K562 (cell line): Measurements from ENCODE around the gene KARS1. TPM values are rescaled to one million over a fixed set of nuclear protein-coding genes. Genes with fewer than 3 reads are reported as not detected.
A peak's percentile ranks its signal among the peaks of the same experiment; 100 is the strongest.

Source experiments
- ATF7 ChIP-seq: fragments of 450-650 bp; IDR thresholded peaks from 2 replicates; pipeline ENCODE4 v1.7.1; 2014; ENCODE audit warnings: mild to moderate bottlenecking, moderate library complexity
- CBX2 ChIP-seq: fragments of 200-600 bp; sonication (generic); IDR thresholded peaks from one replicate; pipeline ENCODE4 v1.6.1; 2012; ENCODE audit warnings: mild to moderate bottlenecking, low read length, inconsistent platforms; ENCODE audit not compliant: insufficient read depth, poor library complexity, severe bottlenecking
- CCAR2 ChIP-seq: fragments of 200-400 bp; formaldehyde crosslinking; IDR thresholded peaks from 2 replicates; pipeline ENCODE4 v1.6.1; 2017; ENCODE audit warnings: mild to moderate bottlenecking, low read depth, low read length
- MYC ChIP-seq, 2 experiments: fragments of 250-450 bp in 1 of 2; sonication (Bioruptor Pico) in 1 of 2; IDR thresholded peaks; 2 replicates each; pipeline versions ENCODE4 v1.5.1 to v1.6.1; 2012 to 2021; ENCODE audit warnings: low read depth in 2 of 2, borderline replicate concordance in 1 of 2, improper control_type of control experiment in 1 of 2, low read length in 1 of 2, mild to moderate bottlenecking in 1 of 2, moderate library complexity in 1 of 2
- RHOXF2B ChIP-seq: fragments of 250-450 bp; sonication (Bioruptor Pico); conservative IDR thresholded peaks from 2 replicates; pipeline ENCODE4 v1.5.1; 2021
- ZNF165 ChIP-seq: fragments of 250-450 bp; sonication (Bioruptor Pico); IDR thresholded peaks from 2 replicates; pipeline ENCODE4 v1.4.0; 2020; ENCODE audit warnings: borderline replicate concordance
- ZNF23 ChIP-seq: fragments of 250-450 bp; sonication (Bioruptor Pico); IDR thresholded peaks from 2 replicates; pipeline ENCODE4 v1.4.0; 2020; ENCODE audit warnings: mild to moderate bottlenecking
- ZNF232 ChIP-seq: sonication (generic); formaldehyde crosslinking; IDR thresholded peaks from 2 replicates; pipeline ENCODE4 v1.8.0; 2022; ENCODE audit warnings: mild to moderate bottlenecking, missing genetic modification reagents
- polyA plus RNA-seq, 8 experiments: library from polyadenylated mRNA; depleted of rRNA in 4 of 8; stranded (reverse) in 5 of 8; unstranded in 3 of 8; fragments of >200 nt; fragmentation: Nextera tagmentation in 2 of 8; fragmentation: Illumina TruSeq in 1 of 8; extraction: Ambion mirVana in 2 of 8; extraction: Trizol in 1 of 8; gene quantifications; 2 replicates each; pipeline versions ENCODE4 v1.2.1 to v1.2.3, GENCODE V29; 2011 to 2014; ENCODE audit warnings: inconsistent platforms in 1 of 8, missing spikeins in 1 of 8
- total RNA-seq, 7 experiments: library from RNA; depleted of rRNA in 6 of 7; stranded (reverse); fragments of >200 nt in 6 of 7; fragmentation: Illumina TruSeq in 2 of 7; extraction: Trizol in 2 of 7; gene quantifications; 2 replicates each; pipeline versions ENCODE4 v1.2.1 to v1.2.3, GENCODE V29; 2011 to 2021; ENCODE audit warnings: low replicate concordance in 1 of 7
- TF ChIP-seq, protein P1 (sequence below): fragments of 250-450 bp; sonication (Bioruptor Pico); IDR thresholded peaks from 2 replicates; pipeline ENCODE4 v1.8.0; 2022; ENCODE audit warnings: moderate library complexity, mild to moderate bottlenecking, inconsistent platforms
- TF ChIP-seq, protein P2 (sequence below): sonication (generic); formaldehyde crosslinking; IDR thresholded peaks from 2 replicates; pipeline ENCODE4 v1.8.0; 2023; ENCODE audit warnings: missing genetic modification reagents, mild to moderate bottlenecking, borderline replicate concordance
- TF ChIP-seq, protein P3 (sequence below): fragments of 450-650 bp; IDR thresholded peaks from 2 replicates; pipeline ENCODE4 v1.6.1; 2016; ENCODE audit warnings: low read depth

The KARS1 gene
- total and polyA plus RNA-seq, 9 of the 15 experiments (the other 6 are each of a cell fraction or from before 2014, with no cell fraction given) = 223 to 386 (median 304) TPM

DNA sequence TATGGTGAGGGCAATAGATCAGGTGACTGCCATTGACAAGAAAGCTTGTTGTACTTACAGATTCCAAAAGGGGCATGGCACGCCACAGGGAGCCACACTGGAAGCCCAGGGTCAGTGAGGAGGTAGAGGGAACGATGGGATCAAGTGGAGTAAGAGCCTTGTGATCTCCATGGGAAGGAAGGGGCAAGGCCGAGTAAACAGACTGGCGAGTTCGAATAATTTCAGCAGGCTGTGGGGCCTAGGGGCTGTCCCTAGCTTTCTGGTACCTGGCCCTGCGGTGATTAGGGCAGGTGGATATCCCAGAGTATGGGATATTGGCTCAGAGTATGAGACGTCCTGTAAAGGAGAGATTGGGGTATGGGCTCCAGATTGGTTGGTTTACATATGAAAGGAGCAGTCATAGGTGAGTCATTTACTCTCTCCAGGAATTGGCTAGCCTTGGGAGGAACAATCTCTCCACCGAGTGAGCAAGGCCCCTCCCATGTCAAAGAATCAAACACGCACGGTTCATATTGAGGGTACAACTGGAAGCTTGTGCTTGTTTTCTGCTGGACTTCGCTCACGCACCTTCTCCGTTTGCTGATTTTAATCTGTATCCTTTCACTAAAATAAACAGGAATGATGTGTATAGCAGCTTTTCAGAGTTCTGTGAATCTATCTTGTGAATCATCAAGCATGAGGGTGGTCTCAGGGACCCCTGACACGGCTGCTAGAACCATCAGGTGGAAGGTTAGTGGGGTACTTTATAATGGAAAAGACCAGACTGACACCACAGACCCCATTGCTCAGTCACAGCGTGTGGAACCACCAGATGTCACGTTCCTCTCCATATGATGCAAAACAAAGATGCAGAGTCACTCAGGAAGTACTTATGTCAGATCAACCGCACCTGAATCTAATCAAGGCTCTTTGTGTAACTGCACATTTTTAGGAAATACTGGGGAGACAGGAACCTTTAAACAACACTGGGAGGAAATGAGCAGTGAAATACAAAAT, 53.3 kb downstream of the KARS1 start (continued):
- TF ChIP-seq, protein P1, sequence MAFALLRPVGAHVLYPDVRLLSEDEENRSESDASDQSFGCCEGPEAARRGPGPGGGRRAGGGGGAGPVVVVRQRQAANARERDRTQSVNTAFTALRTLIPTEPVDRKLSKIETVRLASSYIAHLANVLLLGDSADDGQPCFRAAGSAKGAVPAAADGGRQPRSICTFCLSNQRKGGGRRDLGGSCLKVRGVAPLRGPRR = peak; percentile 82; the same call in 1 of the 2 replicates
- TF ChIP-seq CBX2 = no peak
- TF ChIP-seq RHOXF2B (CRISPR knock-in tag) = 0 out of 2 replicates have a peak, but pooled peaks have one; percentile 72
- TF ChIP-seq MYC (IDR thresholded peaks at IDR 0.05; ENCODE audit: low read depth, low read length) = peak; percentile 84
- no peak for TF ChIP-seq MYC (CRISPR knock-in tag; IDR thresholded peaks at IDR 0.05; ENCODE audit: borderline replicate concordance, low read depth)
- TF ChIP-seq ATF7 = peak; percentile 56; the same call in 1 of the 2 replicates
- TF ChIP-seq, protein P2, sequence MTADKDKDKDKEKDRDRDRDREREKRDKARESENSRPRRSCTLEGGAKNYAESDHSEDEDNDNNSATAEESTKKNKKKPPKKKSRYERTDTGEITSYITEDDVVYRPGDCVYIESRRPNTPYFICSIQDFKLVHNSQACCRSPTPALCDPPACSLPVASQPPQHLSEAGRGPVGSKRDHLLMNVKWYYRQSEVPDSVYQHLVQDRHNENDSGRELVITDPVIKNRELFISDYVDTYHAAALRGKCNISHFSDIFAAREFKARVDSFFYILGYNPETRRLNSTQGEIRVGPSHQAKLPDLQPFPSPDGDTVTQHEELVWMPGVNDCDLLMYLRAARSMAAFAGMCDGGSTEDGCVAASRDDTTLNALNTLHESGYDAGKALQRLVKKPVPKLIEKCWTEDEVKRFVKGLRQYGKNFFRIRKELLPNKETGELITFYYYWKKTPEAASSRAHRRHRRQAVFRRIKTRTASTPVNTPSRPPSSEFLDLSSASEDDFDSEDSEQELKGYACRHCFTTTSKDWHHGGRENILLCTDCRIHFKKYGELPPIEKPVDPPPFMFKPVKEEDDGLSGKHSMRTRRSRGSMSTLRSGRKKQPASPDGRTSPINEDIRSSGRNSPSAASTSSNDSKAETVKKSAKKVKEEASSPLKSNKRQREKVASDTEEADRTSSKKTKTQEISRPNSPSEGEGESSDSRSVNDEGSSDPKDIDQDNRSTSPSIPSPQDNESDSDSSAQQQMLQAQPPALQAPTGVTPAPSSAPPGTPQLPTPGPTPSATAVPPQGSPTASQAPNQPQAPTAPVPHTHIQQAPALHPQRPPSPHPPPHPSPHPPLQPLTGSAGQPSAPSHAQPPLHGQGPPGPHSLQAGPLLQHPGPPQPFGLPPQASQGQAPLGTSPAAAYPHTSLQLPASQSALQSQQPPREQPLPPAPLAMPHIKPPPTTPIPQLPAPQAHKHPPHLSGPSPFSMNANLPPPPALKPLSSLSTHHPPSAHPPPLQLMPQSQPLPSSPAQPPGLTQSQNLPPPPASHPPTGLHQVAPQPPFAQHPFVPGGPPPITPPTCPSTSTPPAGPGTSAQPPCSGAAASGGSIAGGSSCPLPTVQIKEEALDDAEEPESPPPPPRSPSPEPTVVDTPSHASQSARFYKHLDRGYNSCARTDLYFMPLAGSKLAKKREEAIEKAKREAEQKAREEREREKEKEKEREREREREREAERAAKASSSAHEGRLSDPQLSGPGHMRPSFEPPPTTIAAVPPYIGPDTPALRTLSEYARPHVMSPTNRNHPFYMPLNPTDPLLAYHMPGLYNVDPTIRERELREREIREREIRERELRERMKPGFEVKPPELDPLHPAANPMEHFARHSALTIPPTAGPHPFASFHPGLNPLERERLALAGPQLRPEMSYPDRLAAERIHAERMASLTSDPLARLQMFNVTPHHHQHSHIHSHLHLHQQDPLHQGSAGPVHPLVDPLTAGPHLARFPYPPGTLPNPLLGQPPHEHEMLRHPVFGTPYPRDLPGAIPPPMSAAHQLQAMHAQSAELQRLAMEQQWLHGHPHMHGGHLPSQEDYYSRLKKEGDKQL (CRISPR knock-in tag) = no peak
- TF ChIP-seq, protein P3, sequence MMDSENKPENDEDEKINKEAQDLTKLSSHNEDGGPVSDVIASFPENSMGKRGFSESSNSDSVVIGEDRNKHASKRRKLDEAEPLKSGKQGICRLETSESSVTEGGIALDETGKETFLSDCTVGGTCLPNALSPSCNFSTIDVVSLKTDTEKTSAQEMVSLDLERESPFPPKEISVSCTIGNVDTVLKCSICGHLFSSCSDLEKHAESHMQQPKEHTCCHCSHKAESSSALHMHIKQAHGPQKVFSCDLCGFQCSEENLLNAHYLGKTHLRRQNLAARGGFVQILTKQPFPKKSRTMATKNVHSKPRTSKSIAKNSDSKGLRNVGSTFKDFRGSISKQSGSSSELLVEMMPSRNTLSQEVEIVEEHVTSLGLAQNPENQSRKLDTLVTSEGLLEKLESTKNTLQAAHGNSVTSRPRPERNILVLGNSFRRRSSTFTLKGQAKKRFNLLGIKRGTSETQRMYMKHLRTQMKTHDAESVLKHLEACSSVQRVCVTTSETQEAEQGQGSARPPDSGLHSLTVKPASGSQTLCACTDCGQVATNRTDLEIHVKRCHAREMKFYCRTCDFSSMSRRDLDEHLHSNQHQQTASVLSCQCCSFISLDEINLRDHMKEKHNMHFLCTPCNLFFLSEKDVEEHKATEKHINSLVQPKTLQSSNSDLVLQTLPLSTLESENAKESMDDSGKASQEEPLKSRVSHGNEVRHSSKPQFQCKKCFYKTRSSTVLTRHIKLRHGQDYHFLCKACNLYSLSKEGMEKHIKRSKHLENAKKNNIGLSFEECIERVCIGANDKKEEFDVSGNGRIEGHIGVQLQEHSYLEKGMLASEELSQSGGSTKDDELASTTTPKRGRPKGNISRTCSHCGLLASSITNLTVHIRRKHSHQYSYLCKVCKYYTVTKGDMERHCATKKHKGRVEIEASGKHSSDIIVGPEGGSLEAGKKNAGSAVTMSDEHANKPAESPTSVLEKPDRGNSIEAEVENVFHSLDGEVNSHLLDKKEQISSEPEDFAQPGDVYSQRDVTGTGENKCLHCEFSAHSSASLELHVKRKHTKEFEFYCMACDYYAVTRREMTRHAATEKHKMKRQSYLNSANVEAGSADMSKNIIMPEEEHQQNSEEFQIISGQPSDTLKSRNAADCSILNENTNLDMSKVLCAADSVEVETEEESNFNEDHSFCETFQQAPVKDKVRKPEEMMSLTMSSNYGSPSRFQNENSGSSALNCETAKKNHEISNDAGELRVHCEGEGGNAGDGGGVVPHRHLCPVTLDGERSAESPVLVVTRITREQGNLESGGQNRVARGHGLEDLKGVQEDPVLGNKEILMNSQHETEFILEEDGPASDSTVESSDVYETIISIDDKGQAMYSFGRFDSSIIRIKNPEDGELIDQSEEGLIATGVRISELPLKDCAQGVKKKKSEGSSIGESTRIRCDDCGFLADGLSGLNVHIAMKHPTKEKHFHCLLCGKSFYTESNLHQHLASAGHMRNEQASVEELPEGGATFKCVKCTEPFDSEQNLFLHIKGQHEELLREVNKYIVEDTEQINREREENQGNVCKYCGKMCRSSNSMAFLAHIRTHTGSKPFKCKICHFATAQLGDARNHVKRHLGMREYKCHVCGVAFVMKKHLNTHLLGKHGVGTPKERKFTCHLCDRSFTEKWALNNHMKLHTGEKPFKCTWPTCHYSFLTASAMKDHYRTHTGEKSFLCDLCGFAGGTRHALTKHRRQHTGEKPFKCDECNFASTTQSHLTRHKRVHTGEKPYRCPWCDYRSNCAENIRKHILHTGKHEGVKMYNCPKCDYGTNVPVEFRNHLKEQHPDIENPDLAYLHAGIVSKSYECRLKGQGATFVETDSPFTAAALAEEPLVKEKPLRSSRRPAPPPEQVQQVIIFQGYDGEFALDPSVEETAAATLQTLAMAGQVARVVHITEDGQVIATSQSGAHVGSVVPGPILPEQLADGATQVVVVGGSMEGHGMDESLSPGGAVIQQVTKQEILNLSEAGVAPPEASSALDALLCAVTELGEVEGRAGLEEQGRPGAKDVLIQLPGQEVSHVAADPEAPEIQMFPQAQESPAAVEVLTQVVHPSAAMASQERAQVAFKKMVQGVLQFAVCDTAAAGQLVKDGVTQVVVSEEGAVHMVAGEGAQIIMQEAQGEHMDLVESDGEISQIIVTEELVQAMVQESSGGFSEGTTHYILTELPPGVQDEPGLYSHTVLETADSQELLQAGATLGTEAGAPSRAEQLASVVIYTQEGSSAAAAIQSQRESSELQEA = no peak
- TF ChIP-seq ZNF23 = no peak
- no peak for TF ChIP-seq ZNF165 (CRISPR knock-in tag)
- TF ChIP-seq ZNF232 (CRISPR knock-in tag) = no peak
- TF ChIP-seq CCAR2 = no peak
